ENCODE measurements around the gene TSPYL2.

DNA sequence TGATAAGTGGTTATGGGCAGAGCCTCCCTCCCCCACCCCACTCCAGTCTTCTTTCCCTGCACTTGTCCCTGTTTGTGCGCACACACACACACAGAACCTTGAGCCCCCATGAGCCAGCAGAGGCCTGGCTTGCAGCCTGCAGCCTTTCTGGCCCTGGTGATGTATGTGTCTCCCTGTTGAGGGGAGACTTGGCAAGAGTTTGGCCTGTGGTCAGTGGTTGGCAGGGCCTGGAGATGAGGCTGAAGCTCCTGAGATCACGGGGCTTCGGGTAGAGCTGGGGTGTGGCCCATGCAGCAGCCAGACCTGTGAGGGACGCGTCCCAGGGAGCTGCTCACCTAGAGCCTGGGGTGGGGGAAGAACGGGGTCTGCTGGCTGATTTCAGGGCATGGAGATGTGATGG lies 31.3 kb upstream of the TSPYL2 start:
- TF ChIP-seq CTCF (IDR thresholded peaks at IDR 0.05) = no peak
- TF ChIP-seq POLR2A (IDR thresholded peaks at IDR 0.05) = no peak

All from ovary (tissue), 3 donors.